ENCODE data around the gene PLCH1.

Gene PLCH1

DNA sequence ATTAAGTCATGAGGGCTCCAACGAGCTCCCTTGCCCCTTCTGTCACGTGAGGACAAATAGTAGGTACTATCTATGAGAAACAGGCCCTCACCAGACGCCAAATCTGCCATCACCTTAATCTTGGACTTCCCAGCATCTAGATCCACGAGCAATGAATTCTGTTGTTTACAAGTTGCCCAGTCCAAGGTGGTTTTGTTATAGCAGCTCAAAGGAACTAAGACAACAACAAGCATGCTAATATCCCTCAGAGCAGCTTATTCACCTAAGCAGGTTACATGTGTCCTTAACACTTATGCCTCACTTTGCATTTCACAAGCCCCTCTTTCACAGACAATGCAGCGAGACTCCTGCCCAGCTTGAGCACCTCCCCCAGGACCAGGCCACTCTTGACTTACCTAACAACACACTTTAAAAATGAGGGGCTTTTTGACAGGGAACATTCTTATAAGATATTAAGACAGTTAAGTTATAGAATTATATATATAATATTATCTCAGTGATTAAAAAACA, 219.5 kb downstream of the PLCH1 start:
- no peaks in the 10 kb centered on the region for H3K27me3 ChIP-seq (ENCODE audit: control insufficient read depth, low read length)
- no peak overlapping the region for H3K27ac ChIP-seq (ENCODE audit: low read depth, low read length)
- TF ChIP-seq, protein P1, sequence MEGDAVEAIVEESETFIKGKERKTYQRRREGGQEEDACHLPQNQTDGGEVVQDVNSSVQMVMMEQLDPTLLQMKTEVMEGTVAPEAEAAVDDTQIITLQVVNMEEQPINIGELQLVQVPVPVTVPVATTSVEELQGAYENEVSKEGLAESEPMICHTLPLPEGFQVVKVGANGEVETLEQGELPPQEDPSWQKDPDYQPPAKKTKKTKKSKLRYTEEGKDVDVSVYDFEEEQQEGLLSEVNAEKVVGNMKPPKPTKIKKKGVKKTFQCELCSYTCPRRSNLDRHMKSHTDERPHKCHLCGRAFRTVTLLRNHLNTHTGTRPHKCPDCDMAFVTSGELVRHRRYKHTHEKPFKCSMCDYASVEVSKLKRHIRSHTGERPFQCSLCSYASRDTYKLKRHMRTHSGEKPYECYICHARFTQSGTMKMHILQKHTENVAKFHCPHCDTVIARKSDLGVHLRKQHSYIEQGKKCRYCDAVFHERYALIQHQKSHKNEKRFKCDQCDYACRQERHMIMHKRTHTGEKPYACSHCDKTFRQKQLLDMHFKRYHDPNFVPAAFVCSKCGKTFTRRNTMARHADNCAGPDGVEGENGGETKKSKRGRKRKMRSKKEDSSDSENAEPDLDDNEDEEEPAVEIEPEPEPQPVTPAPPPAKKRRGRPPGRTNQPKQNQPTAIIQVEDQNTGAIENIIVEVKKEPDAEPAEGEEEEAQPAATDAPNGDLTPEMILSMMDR (IDR thresholded peaks at IDR 0.05; ENCODE audit: low read depth, low read length, poor library complexity, severe bottlenecking), result no peak
- no peak for TF ChIP-seq EZH2phosphoT487 (IDR thresholded peaks at IDR 0.05; ENCODE audit: borderline replicate concordance, low read length)
- no peak overlapping the region for H3K4me3 ChIP-seq (ENCODE audit: low read length)
- no peaks in the 10 kb centered on the region for H3K36me3 ChIP-seq (ENCODE audit: control insufficient read depth, low read length)
- no peaks in the 10 kb centered on the region for H4K20me1 ChIP-seq (ENCODE audit: control insufficient read depth, insufficient read depth, low read depth, low read length)
- H3K9me3 ChIP-seq (ENCODE audit: control insufficient read depth, insufficient read depth, low read length), result no peaks in the 10 kb centered on the region
- H3K79me2 ChIP-seq (ENCODE audit: control insufficient read depth, low read length), result no peaks in the 10 kb centered on the region
- no peaks in the 10 kb centered on the region for H3F3A ChIP-seq (ENCODE audit: control insufficient read depth, insufficient read depth)
- H3K4me1 ChIP-seq (ENCODE audit: control insufficient read depth, low read length), result no peaks in the 10 kb centered on the region
- H3K9me2 ChIP-seq (replicated peaks; ENCODE audit: control insufficient read depth, low read length), result no peaks in the 10 kb centered on the region
- no peak overlapping the region for H3K4me2 ChIP-seq (ENCODE audit: low read length)

DNA sequence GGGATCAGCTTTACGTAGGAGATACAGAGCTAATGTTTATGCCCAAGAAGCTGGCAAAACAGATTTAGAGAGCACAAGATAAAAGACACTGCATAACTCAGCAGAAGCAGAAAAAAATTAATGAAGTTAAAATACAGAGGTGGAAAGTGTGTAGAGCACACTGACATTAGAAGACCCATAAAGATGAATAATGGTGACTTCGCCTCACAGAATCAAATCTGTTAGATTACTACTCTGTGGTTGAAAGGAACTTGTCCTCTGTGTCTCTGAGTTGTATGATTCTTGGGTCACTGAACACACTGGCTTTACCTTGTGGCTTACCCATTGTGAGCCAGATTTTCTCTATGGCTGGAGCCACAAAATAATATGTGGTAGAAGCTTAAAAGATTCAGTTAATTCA, 224.4 kb downstream of the PLCH1 start:
- H3K4me3 ChIP-seq (ENCODE audit: low read length), result no peak overlapping the region
- no peak overlapping the region for H3K27ac ChIP-seq (ENCODE audit: low read depth, low read length)
- H3K9me3 ChIP-seq (ENCODE audit: control insufficient read depth, insufficient read depth, low read length), result no peaks in the 10 kb centered on the region

DNA sequence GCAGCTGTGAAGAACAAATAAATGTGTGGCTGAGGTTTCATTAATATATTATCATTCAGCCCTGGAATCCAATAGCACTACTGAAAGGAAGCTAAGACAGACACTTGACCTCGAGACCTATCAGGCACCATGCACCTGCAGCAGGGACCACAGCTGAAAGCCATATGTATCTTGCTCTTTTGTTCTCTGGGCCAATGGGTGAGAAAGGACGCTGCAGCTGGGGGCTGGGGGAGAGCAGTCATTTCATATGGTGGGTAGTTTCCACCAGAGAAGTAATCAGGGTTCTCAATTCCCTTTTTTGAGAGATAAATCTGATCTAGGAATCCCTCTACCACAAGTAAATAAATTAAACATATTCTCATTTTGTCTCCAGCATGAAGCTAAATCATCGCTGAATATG, 225.8 kb downstream of the PLCH1 start:
- no peak overlapping the region for H3K4me2 ChIP-seq (ENCODE audit: low read length)
- 0 out of 2 replicates have a peak, but pooled peaks cover 3% of the 10 kb centered on the region for H3K4me1 ChIP-seq (ENCODE audit: control insufficient read depth, low read length)
- no peak overlapping the region for H3K4me3 ChIP-seq (ENCODE audit: low read length)
- H3F3A ChIP-seq (ENCODE audit: control insufficient read depth, insufficient read depth), result no peaks in the 10 kb centered on the region
- no peaks in the 10 kb centered on the region for H3K9me2 ChIP-seq (replicated peaks; ENCODE audit: control insufficient read depth, low read length)
- TF ChIP-seq EZH2phosphoT487 (IDR thresholded peaks at IDR 0.05; ENCODE audit: borderline replicate concordance, low read length), result no peak
- TF ChIP-seq, protein P1 (IDR thresholded peaks at IDR 0.05; ENCODE audit: low read depth, low read length, poor library complexity, severe bottlenecking), result no peak
- H4K20me1 ChIP-seq (ENCODE audit: control insufficient read depth, insufficient read depth, low read depth, low read length), result no peaks in the 10 kb centered on the region
- no peaks in the 10 kb centered on the region for H3K27me3 ChIP-seq (ENCODE audit: control insufficient read depth, low read length)
- no peaks in the 10 kb centered on the region for H3K79me2 ChIP-seq (ENCODE audit: control insufficient read depth, low read length)
- H3K36me3 ChIP-seq (ENCODE audit: control insufficient read depth, low read length), result no peaks in the 10 kb centered on the region
- H3K9me3 ChIP-seq (ENCODE audit: control insufficient read depth, insufficient read depth, low read length), result no peaks in the 10 kb centered on the region
- H3K27ac ChIP-seq (ENCODE audit: low read depth, low read length), result no peak overlapping the region

More for the DNA sequence above, 224.4 kb downstream of the PLCH1 start:
- H3K36me3 ChIP-seq (ENCODE audit: control insufficient read depth, low read length), result no peaks in the 10 kb centered on the region
- no peaks in the 10 kb centered on the region for H3K9me2 ChIP-seq (replicated peaks; ENCODE audit: control insufficient read depth, low read length)
- H3K4me1 ChIP-seq (ENCODE audit: control insufficient read depth, low read length), result 0 out of 2 replicates have a peak, but pooled peaks cover 3% of the 10 kb centered on the region
- no peaks in the 10 kb centered on the region for H3F3A ChIP-seq (ENCODE audit: control insufficient read depth, insufficient read depth)
- H4K20me1 ChIP-seq (ENCODE audit: control insufficient read depth, insufficient read depth, low read depth, low read length), result no peaks in the 10 kb centered on the region
- H3K4me2 ChIP-seq (ENCODE audit: low read length), result no peak overlapping the region
- H3K27me3 ChIP-seq (ENCODE audit: control insufficient read depth, low read length), result no peaks in the 10 kb centered on the region
- H3K79me2 ChIP-seq (ENCODE audit: control insufficient read depth, low read length), result no peaks in the 10 kb centered on the region
- TF ChIP-seq, protein P1 (IDR thresholded peaks at IDR 0.05; ENCODE audit: low read depth, low read length, poor library complexity, severe bottlenecking), result no peak
- TF ChIP-seq EZH2phosphoT487 (IDR thresholded peaks at IDR 0.05; ENCODE audit: borderline replicate concordance, low read length), result no peak
